ENCODE measurements around the gene MME.
A peak's percentile ranks its signal among the peaks of the same experiment; 100 is the strongest.
"Not testable (repeated sequence)": the region's sequence is repeated elsewhere in the genome, so short reads cannot be mapped to it uniquely, and the experiment has no call there.

The MME gene

DNA sequence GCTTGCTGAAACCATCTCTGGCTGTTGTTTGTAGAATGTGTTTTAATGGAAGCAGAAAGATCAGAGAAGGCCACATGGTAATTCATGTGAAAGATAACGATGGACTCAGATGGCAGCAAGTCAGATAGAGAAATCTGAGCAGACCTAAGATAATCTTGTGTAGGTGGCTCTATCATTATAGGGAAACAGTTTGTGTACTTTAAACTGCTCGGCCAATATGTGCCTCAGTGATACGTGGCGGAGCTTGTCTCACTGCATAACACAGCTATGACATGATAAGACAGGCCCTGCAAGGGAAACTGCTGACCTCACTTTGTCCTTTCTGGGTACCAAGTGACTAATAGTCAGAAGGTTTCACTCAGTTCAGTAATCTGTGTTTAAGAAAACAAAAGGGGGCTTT lies 51.0 kb downstream of the MME start:
- TF ChIP-seq, protein P1, sequence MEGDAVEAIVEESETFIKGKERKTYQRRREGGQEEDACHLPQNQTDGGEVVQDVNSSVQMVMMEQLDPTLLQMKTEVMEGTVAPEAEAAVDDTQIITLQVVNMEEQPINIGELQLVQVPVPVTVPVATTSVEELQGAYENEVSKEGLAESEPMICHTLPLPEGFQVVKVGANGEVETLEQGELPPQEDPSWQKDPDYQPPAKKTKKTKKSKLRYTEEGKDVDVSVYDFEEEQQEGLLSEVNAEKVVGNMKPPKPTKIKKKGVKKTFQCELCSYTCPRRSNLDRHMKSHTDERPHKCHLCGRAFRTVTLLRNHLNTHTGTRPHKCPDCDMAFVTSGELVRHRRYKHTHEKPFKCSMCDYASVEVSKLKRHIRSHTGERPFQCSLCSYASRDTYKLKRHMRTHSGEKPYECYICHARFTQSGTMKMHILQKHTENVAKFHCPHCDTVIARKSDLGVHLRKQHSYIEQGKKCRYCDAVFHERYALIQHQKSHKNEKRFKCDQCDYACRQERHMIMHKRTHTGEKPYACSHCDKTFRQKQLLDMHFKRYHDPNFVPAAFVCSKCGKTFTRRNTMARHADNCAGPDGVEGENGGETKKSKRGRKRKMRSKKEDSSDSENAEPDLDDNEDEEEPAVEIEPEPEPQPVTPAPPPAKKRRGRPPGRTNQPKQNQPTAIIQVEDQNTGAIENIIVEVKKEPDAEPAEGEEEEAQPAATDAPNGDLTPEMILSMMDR (IDR thresholded peaks at IDR 0.05; ENCODE audit: low read length, missing control alignments): no peak
- no peak overlapping the region for H3K4me3 ChIP-seq (replicated peaks; ENCODE audit: low read depth, low read length)
- peak; percentile 73 for DNase-seq (ENCODE audit: low read depth)

DNA sequence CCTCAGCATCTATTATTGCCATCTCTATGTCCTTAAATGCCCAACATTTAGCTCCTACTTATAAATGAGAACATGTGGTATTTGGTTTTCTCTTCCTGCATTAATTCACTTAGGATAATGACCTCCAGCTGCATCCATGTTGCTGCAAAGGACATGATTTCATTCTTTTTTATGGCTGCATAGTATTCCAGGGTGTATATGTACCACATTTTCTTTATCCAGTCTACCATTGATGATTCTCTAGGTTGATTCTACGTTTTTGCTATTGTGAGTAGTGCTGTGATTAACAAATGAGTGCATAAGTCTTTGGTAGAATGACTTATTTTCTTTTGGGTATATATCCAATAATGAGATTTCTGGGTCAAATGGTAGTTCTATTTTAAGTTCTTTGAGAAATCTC lies 54.2 kb downstream of the MME start:
- not testable (repeated sequence) for H3K4me3 ChIP-seq (replicated peaks; ENCODE audit: low read depth, low read length); DNase-seq (ENCODE audit: low read depth)

DNA sequence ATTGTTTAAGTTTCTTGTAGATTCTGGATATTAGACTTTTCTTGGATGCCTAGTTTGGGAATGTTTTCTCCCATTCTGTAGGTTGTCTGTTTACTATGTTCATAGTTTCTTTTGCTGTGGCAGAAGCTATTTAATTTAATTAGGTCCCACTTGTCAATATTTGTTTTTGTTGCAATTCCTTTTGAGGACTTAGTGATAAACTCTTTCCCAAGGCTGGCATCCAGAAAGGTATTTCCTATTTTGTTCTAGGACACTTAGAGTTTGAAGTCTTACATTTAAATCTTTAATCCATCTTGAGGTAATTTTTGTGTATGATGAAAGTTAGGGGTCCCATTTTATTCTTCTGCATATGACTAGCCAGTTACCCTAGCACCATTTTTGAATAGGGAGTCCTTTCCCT lies 54.9 kb downstream of the MME start:
- DNase-seq (ENCODE audit: low read depth): no peak
- H3K4me3 ChIP-seq (replicated peaks; ENCODE audit: low read depth, low read length): no peak overlapping the region
- TF ChIP-seq, protein P1 (IDR thresholded peaks at IDR 0.05; ENCODE audit: low read length, missing control alignments): no peak

DNA sequence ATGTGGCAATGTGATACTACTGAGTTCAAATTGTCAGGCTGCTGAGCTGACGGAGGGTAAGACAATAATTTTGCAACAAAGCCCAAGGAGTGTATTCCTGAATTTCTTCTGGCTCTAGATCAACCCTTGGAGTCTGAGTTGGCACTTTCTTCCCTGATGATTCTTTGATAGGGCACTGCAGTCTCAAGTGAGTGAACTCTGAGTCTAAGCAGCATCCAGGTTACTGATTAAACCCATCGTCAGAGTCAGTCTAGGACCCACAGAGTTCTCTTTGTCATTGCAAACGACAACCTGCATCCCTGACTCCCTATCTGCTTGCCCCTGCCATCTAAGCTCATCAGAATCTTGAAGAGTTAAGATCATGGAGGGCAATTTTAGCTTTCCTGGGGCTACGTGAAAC lies 58.6 kb downstream of the MME start:
- H3K4me3 ChIP-seq (replicated peaks; ENCODE audit: low read depth, low read length): no peak overlapping the region
- TF ChIP-seq, protein P1 (IDR thresholded peaks at IDR 0.05; ENCODE audit: low read length, missing control alignments): no peak
- DNase-seq (ENCODE audit: low read depth): no peak

DNA sequence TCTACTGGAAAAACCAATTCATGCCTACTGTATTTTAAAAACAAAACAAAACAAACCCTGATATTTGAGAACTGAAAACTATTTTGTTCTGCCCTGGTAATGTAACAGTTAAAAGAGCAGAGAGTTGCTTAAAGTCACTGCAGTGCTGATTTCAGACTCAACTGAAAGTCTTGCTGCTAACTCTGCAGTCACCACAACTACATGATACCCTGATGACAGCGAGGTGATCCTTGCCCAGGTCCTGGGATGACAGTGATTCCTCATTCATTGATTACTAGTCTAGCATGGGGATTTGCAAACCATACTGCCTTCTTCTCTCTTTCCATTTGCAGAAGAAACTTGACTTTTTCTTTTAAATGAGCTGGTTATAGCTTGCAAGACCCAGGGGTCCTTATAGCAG lies 67.5 kb downstream of the MME start:
- DNase-seq (ENCODE audit: low read depth): no peak
- no peak overlapping the region for H3K4me3 ChIP-seq (replicated peaks; ENCODE audit: low read depth, low read length)
- TF ChIP-seq, protein P1 (IDR thresholded peaks at IDR 0.05; ENCODE audit: low read length, missing control alignments): no peak

DNA sequence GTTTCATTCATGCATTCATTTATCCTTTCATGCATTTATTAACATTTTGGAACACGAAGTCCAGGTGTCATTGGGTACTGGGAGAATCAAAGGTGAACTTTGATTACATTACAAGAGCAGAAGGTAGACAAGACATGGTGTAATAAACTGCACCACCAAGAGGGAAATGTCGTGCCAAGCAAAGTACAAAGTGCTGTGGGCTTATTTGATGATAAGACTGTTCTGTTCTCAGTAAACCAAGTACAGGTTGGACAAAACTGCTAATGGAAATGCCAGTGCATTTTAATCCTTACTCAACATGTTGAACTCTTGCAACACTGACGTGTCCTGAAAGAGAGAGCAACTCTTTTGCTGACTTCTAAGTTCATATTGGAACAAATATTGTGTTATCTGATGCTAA lies 69.4 kb downstream of the MME start:
- no peak for DNase-seq (ENCODE audit: low read depth)
- TF ChIP-seq, protein P1 (IDR thresholded peaks at IDR 0.05; ENCODE audit: low read length, missing control alignments): no peak
- H3K4me3 ChIP-seq (replicated peaks; ENCODE audit: low read depth, low read length): no peak overlapping the region

DNA sequence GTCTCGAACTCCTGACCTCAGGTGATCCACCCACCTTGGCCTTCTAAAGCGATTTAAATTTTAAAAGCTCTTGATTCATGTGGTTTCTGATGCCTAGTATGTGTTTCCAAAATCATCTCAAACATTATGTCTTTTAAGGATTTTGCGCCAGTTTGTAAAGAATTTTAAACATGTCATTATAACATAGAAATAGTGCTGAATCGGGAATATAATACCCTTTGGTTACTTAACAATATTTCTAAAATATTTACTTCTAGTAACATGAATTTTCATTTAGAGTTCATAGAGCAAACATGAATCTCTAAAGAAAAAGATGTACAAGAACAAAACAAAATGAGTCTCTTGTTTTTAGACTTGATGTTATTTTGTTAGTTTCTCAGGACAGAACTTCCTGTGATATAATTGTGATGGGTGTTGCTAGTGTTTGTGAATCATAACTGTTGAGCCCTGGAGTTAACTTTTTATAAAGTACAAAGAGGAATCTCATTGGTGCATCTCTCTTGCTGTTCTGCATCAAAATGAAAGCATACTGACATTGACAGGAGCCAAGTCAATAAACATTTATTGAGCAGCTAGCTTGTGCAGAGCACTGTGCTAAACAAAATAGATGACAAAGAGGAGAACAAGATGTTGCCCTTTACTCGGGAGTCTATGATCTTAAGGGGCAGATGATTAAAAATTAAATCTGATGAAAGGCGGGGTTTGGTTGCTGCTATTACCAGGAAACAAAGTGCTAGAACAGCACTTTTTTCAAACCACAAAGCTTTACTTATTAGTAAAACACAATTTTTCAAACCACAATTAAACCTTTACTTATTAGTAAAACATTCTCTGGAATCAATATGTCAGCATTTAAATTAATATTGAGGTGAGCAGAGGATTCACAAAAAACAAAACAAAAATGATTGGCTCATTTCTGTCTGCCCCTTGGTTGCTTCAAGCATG lies 73.4 kb downstream of the MME start:
- H3K4me3 ChIP-seq (replicated peaks; ENCODE audit: low read depth, low read length): no peak overlapping the region
- TF ChIP-seq, protein P1 (IDR thresholded peaks at IDR 0.05; ENCODE audit: low read length, missing control alignments): no peak
- no peak for DNase-seq (ENCODE audit: low read depth)
